A673 (cell line): ENCODE measurements around the gene PTHLH.

Source experiments
- EZH2 ChIP-seq: fragments of 200-600 bp; sonication (generic); IDR thresholded peaks from 2 replicates; pipeline ENCODE4 v1.6.1; 2017; ENCODE audit warnings: borderline replicate concordance, low read depth, mild to moderate bottlenecking, mixed read lengths, antibody characterized with exemption, low read length; ENCODE audit not compliant: poor library complexity, severe bottlenecking
- TF ChIP-seq, protein P1 (sequence below): fragments of 300-800, 200-600 bp; sonication (generic); conservative IDR thresholded peaks from 2 replicates; pipeline ENCODE4 v1.5.1; 2017; ENCODE audit warnings: low read depth, mild to moderate bottlenecking, antibody characterized with exemption, low read length, moderate library complexity, mixed read lengths

DNA sequence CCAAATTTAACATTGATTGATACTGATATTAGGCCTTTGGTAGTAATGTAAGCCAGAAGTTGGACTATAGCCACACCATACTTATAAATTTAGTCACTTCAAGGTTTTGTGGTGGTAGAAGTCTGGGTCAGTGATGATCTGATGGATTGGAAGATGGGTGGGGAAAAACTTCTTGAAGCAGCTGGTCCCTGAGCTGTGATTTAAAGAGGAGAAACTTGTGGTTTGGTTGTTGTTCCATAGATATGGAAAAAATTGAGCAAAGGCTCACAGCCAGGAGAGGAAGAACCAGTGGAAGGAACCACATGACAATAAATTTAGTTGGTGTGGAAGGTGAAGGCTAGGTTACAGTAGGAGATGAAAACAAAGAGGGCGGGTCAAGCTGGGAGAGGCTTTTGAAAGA, 26.1 kb downstream of the PTHLH start:
- TF ChIP-seq, protein P1, sequence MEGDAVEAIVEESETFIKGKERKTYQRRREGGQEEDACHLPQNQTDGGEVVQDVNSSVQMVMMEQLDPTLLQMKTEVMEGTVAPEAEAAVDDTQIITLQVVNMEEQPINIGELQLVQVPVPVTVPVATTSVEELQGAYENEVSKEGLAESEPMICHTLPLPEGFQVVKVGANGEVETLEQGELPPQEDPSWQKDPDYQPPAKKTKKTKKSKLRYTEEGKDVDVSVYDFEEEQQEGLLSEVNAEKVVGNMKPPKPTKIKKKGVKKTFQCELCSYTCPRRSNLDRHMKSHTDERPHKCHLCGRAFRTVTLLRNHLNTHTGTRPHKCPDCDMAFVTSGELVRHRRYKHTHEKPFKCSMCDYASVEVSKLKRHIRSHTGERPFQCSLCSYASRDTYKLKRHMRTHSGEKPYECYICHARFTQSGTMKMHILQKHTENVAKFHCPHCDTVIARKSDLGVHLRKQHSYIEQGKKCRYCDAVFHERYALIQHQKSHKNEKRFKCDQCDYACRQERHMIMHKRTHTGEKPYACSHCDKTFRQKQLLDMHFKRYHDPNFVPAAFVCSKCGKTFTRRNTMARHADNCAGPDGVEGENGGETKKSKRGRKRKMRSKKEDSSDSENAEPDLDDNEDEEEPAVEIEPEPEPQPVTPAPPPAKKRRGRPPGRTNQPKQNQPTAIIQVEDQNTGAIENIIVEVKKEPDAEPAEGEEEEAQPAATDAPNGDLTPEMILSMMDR: no peak
- TF ChIP-seq EZH2: no peak
